Endothelial cell of umbilical vein (primary cell): ENCODE results near the gene SLC6A16.

ENCODE experiments used
- POLR2AphosphoS5 ChIP-seq: IDR thresholded peaks from 2 replicates; pipeline ENCODE4 v1.6.1; 2012; ENCODE audit warnings: low read depth, mild to moderate bottlenecking, control low read depth, low read length, moderate library complexity; ENCODE audit not compliant: insufficient read depth
- TF ChIP-seq, protein P1 (sequence below), 2 donors: IDR thresholded peaks; 1 replicate in 1 of 2; 2 replicates in 1 of 2; pipeline ENCODE4 v1.5.1; 2011; ENCODE audit warnings: low read length in 2 of 2, mild to moderate bottlenecking in 2 of 2, moderate library complexity in 2 of 2, control low read depth in 1 of 2, inconsistent platforms in 1 of 2, low read depth in 1 of 2; ENCODE audit not compliant: insufficient read depth in 1 of 2; ENCODE audit errors: extremely low read depth in 1 of 2

DNA sequence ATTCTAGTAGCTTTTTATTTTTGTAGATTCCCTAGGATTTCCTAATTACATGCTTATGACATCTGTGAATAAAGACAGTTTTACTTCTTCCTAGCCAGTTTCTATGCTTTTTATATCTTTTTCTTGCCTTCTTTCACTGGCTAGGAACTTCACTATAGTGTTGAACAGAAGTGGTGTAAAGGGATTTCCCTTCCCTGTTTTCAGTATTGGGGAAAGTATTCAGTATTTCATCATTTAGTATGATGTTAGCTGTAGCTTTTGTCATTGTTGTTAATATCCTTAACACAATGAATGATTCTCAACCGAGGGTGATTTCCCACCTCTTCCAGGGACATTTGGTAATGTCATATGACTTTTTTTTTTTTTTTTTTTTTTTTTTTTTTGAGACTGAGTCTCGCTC lies 77.3 kb downstream of the SLC6A16 start:
- TF ChIP-seq, protein P1, sequence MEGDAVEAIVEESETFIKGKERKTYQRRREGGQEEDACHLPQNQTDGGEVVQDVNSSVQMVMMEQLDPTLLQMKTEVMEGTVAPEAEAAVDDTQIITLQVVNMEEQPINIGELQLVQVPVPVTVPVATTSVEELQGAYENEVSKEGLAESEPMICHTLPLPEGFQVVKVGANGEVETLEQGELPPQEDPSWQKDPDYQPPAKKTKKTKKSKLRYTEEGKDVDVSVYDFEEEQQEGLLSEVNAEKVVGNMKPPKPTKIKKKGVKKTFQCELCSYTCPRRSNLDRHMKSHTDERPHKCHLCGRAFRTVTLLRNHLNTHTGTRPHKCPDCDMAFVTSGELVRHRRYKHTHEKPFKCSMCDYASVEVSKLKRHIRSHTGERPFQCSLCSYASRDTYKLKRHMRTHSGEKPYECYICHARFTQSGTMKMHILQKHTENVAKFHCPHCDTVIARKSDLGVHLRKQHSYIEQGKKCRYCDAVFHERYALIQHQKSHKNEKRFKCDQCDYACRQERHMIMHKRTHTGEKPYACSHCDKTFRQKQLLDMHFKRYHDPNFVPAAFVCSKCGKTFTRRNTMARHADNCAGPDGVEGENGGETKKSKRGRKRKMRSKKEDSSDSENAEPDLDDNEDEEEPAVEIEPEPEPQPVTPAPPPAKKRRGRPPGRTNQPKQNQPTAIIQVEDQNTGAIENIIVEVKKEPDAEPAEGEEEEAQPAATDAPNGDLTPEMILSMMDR (IDR thresholded peaks at IDR 0.05; ENCODE audit: extremely low read depth in 1 of 2, insufficient read depth in 1 of 2, low read depth in 1 of 2, low read length in 2 of 2) = no peak
- no peak for TF ChIP-seq POLR2AphosphoS5
